Prostate gland (tissue), 2 donors: ENCODE measurements around the gene PPP5C.

Experiments used
- CTCF ChIP-seq, 4 experiments: fragments of 200-600 bp in 2 of 4; fragments of 450-650 bp in 2 of 4; sonication (generic) in 2 of 4; IDR thresholded peaks; 1 replicate in 3 of 4; 2 replicates in 1 of 4; pipeline ENCODE4 v1.5.1; 2016 to 2019; ENCODE audit warnings: antibody characterized with exemption in 4 of 4, mild to moderate bottlenecking in 2 of 4, moderate library complexity in 2 of 4
- POLR2A ChIP-seq: fragments of 450-650 bp; IDR thresholded peaks from one replicate; pipeline ENCODE4 v1.6.1; 2016; ENCODE audit warnings: antibody characterized with exemption, mild to moderate bottlenecking
- POLR2AphosphoS5 ChIP-seq: sonication (generic); formaldehyde crosslinking; IDR thresholded peaks from one replicate; pipeline ENCODE4 v1.6.1; 2017; ENCODE audit warnings: antibody characterized with exemption

GRCh38 chr19:46361915-46362314 is 15.0 kb downstream of the PPP5C start:
- TF ChIP-seq CTCF (IDR thresholded peaks at IDR 0.05) (no peak), POLR2A (no peak), POLR2AphosphoS5 (no peak)
